Erythroblast (primary cell): ENCODE results near the gene CXorf49B.
"Not testable (repeated sequence)": the region's sequence is repeated elsewhere in the genome, so short reads cannot be mapped to it uniquely, and the experiment has no call there.

Source experiments
- GATA1 ChIP-seq: IDR thresholded peaks from 2 replicates; pipeline ENCODE4 v1.6.1; 2011; ENCODE audit warnings: low read depth, mild to moderate bottlenecking, control low read depth, low read length, moderate library complexity
- POLR2A ChIP-seq: IDR thresholded peaks from 2 replicates; pipeline ENCODE4 v1.6.1; 2011; ENCODE audit warnings: mild to moderate bottlenecking, low read length

DNA sequence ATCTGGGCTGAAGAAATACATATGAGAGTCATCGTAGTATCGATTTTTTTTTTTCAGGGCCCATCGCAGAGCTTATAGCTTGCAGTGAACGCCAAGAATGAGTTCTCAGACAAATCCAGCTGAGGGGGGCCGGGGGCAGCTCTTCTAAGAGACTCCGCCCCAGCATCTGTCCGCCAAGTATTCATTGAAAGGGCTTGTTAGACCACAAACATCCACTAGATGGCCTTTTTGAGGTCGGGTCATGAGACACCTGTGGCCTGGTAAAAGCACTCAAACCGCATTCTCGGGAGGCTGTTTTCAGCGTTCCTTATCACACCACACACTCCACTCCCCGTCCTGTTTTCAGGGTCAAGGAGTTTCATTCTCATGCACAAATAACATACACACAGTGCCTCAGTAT is 15.2 kb downstream of the CXorf49B start:
- not testable (repeated sequence) for TF ChIP-seq POLR2A, GATA1
